Fibroblast of lung (primary cell): ENCODE data around the gene CENPX. TPM values are rescaled to one million over a fixed set of nuclear protein-coding genes. Genes with fewer than 3 reads are reported as not detected.

Experiments
- DNase-seq, 2 donors: peaks; one replicate each; pipeline versions ENCODE4 v3.0.0 to v3.0.0-alpha.2; 2010; ENCODE audit warnings: low read depth in 2 of 2
- H2AFZ ChIP-seq: 2 replicates; pipeline ENCODE4 v1.5.1; 2012; ENCODE audit warnings: low read length, control low read depth, inconsistent platforms
- H3K27ac ChIP-seq: 2 replicates; pipeline ENCODE4 v1.5.1; 2011; ENCODE audit warnings: low read length, control low read depth; ENCODE audit not compliant: insufficient read depth
- H3K27me3 ChIP-seq: 2 replicates; pipeline ENCODE4 v1.5.1; 2011; ENCODE audit warnings: mild to moderate bottlenecking, low read length; ENCODE audit not compliant: control insufficient read depth, insufficient read depth
- H3K36me3 ChIP-seq: 2 replicates; pipeline ENCODE4 v1.5.1; 2011; ENCODE audit warnings: low read length; ENCODE audit not compliant: control insufficient read depth, insufficient read depth
- H3K4me1 ChIP-seq: 2 replicates; pipeline ENCODE4 v1.5.1; 2011; ENCODE audit warnings: low read length; ENCODE audit not compliant: control insufficient read depth, insufficient read depth; ENCODE audit errors: extremely low read depth
- H3K4me2 ChIP-seq: 2 replicates; pipeline ENCODE4 v1.5.1; 2011; ENCODE audit warnings: low read length, control low read depth; ENCODE audit not compliant: insufficient read depth; ENCODE audit errors: extremely low read depth
- H3K4me3 ChIP-seq, 4 experiments: fragments of 200-600 bp in 1 of 4; sonication (generic) in 1 of 4; replicated peaks in 1 of 4; 2 replicates each; pipeline ENCODE4 v1.5.1; 2011 to 2016; ENCODE audit warnings: low read length in 4 of 4, low read depth in 3 of 4, mild to moderate bottlenecking in 3 of 4, control low read depth in 2 of 4, inconsistent platforms in 1 of 4, mixed read lengths in 1 of 4; ENCODE audit not compliant: insufficient read depth in 1 of 4; ENCODE audit errors: control extremely low read depth in 1 of 4
- H3K79me2 ChIP-seq: 2 replicates; pipeline ENCODE4 v1.5.1; 2012; ENCODE audit warnings: mild to moderate bottlenecking, low read length, inconsistent platforms; ENCODE audit not compliant: control insufficient read depth, insufficient read depth
- H3K9ac ChIP-seq: 2 replicates; pipeline ENCODE4 v1.5.1; 2011; ENCODE audit warnings: mild to moderate bottlenecking, low read length, control low read depth; ENCODE audit not compliant: insufficient read depth
- H3K9me3 ChIP-seq: 2 replicates; pipeline ENCODE4 v1.5.1; 2012; ENCODE audit warnings: low read depth, low read length; ENCODE audit not compliant: control insufficient read depth, insufficient read depth
- H4K20me1 ChIP-seq: 2 replicates; pipeline ENCODE4 v1.5.1; 2011; ENCODE audit warnings: low read length; ENCODE audit not compliant: control insufficient read depth, insufficient read depth; ENCODE audit errors: extremely low read depth
- CTCF ChIP-seq, 2 donors: IDR thresholded peaks in 1 of 2; conservative IDR thresholded peaks in 1 of 2; 1 replicate in 1 of 2; 2 replicates in 1 of 2; pipeline ENCODE4 v1.5.1; 2011 to 2012; ENCODE audit warnings: low read length in 2 of 2, control low read depth in 1 of 2, inconsistent platforms in 1 of 2, low read depth in 1 of 2, mild to moderate bottlenecking in 1 of 2
- EZH2 ChIP-seq: IDR thresholded peaks from 2 replicates; pipeline ENCODE4 v1.5.1; 2012; ENCODE audit warnings: low read length, control low read depth, mild to moderate bottlenecking; ENCODE audit errors: missing control alignments
- polyA plus RNA-seq, 2 donors: library from polyadenylated mRNA; depleted of rRNA in 1 of 2; stranded (reverse) in 1 of 2; unstranded in 1 of 2; fragments of >200 nt; gene quantifications; 2 replicates each; pipeline ENCODE4 v1.2.1, GENCODE V29; 2011 to 2012; ENCODE audit warnings: missing spikeins in 1 of 2
- total RNA-seq: library from RNA; depleted of rRNA; stranded (reverse); fragments of >200 nt; gene quantifications from 2 replicates; pipeline ENCODE4 v1.2.1, GENCODE V29; 2014

CENPX gene
- total and polyA plus RNA-seq, 2 donors (not counting 1 experiment from before 2014, with no cell fraction given): 29.2 to 30.4 TPM

- H3K79me2 ChIP-seq: no peaks in the 10 kb centered on the region
- H3K4me3 ChIP-seq: peak overlapping the region in 3 of 4 experiments; percentile 67 to 71 (median 70)
- TF ChIP-seq EZH2 (no peak), CTCF (conservative IDR thresholded peaks at IDR 0.05 in 1 of 2, IDR thresholded peaks at IDR 0.05 in 1 of 2; ENCODE audit: low read depth in 1 of 2, low read length in 2 of 2) (no peak)
- DNase-seq: no peak
- no peaks in the 10 kb centered on the region for H3K36me3 ChIP-seq
- H3K9ac ChIP-seq: no peak overlapping the region
- H3K27me3 ChIP-seq: no peaks in the 10 kb centered on the region
- peak overlapping the region; percentile 78 for H3K27ac ChIP-seq
- no peaks in the 10 kb centered on the region for H3K9me3 ChIP-seq
- H3K4me1 ChIP-seq: peaks cover 4% of the 10 kb centered on the region
- no peak overlapping the region for H2AFZ ChIP-seq
- peak overlapping the region; percentile 80 for H3K4me2 ChIP-seq
- H4K20me1 ChIP-seq: no peaks in the 10 kb centered on the region
Observed at GRCh38 chr17:82035956-82036633, 13.4 kb upstream of the CENPX start.

GRCh38 chr17:82035488-82035887 lies 12.8 kb upstream of the CENPX start:
- H3K36me3 ChIP-seq: no peaks in the 10 kb centered on the region
- no peaks in the 10 kb centered on the region for H3K9me3 ChIP-seq
- no peaks in the 10 kb centered on the region for H3K79me2 ChIP-seq
- TF ChIP-seq EZH2 (no peak), CTCF (conservative IDR thresholded peaks at IDR 0.05 in 1 of 2, IDR thresholded peaks at IDR 0.05 in 1 of 2; ENCODE audit: low read depth in 1 of 2, low read length in 2 of 2) (no peak)
- H3K27ac ChIP-seq: no peak overlapping the region
- H3K27me3 ChIP-seq: no peaks in the 10 kb centered on the region
- H3K4me1 ChIP-seq: peaks cover 4% of the 10 kb centered on the region
- no peak for DNase-seq
- H2AFZ ChIP-seq: no peak overlapping the region
- no peaks in the 10 kb centered on the region for H4K20me1 ChIP-seq
- no peak overlapping the region for H3K9ac ChIP-seq
- H3K4me3 ChIP-seq: no peak overlapping the region
- no peak overlapping the region for H3K4me2 ChIP-seq

- Histone ChIP-seq H3K4me2 (no peak overlapping the region), H3K27me3 (no peaks in the 10 kb centered on the region), H3K9me3 (no peaks in the 10 kb centered on the region), H2AFZ (no peak overlapping the region), H3K36me3 (no peaks in the 10 kb centered on the region), H3K27ac (no peak overlapping the region), H3K4me3 (no peak overlapping the region), H4K20me1 (no peaks in the 10 kb centered on the region), H3K4me1 (peaks cover 4% of the 10 kb centered on the region), H3K79me2 (no peaks in the 10 kb centered on the region), H3K9ac (no peak overlapping the region)
- TF ChIP-seq EZH2 (no peak), CTCF (conservative IDR thresholded peaks at IDR 0.05 in 1 of 2, IDR thresholded peaks at IDR 0.05 in 1 of 2; ENCODE audit: low read depth in 1 of 2, low read length in 2 of 2) (no peak)
- DNase-seq: no peak
Observed at GRCh38 chr17:82034371-82035011, 11.8 kb upstream of the CENPX start.
